Measurements from ENCODE around the gene TLE2. TPM values are rescaled to one million over a fixed set of nuclear protein-coding genes. Genes with fewer than 3 reads are reported as not detected.

The TLE2 gene
- total RNA-seq, 1 experiment from 2014 or later = 35.6 TPM

DNA sequence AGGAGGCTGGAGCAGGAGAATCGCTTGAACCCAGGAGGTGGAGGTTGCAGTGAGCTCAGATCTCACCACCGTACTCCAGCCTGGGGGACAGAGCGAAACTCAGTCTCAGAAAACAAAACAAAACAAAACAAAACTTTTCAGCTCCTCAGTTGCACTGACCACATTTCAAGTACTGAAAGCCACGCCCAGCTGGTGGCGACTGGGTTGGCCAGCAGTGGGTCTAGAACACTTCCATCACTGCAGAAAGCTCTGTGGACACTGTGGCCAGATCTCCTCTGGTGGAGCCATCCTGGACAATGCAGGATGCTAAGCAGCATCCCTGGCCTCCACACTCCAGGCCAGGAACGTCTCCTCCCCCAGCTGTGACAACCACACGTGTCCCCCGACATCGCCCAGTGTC lies 21.1 kb downstream of the TLE2 start:
- ATAC-seq (no peak), DNase-seq (ENCODE audit: low read depth, low spot score) (no peak)
- RAD21 ChIA-PET (ENCODE audit: low non-redundant PET in 1 of 2, low total read pairs in 2 of 2, uncharacterized antibody in 2 of 2, unreplicated experiment in 2 of 2) = no interaction called here
- Histone ChIP-seq H3K9me2 (ENCODE audit: insufficient read depth) (no peaks in the 10 kb centered on the region), H2AFZ (ENCODE audit: low read depth, low read length, poor library complexity, severe bottlenecking) (no peak overlapping the region), H3K9ac (ENCODE audit: low read length) (no peak overlapping the region), H3K36me3 (ENCODE audit: control insufficient read depth in 1 of 2, insufficient read depth in 2 of 2, low read length in 2 of 2) (no peaks in the 10 kb centered on the region), H3K4me2 (ENCODE audit: low read length) (no peak overlapping the region), H4K20me1 (ENCODE audit: insufficient read depth) (no peaks in the 10 kb centered on the region), H3K4me1 (ENCODE audit: control insufficient read depth in 1 of 2, insufficient read depth in 2 of 2, low read length in 2 of 2) (peaks cover 0 to 3% of the 10 kb centered on the region in 2 experiments; a peak in 1 of 4 replicates), H3K27ac (ENCODE audit: low read depth, low read length) (no peak overlapping the region), H3K9me3 (ENCODE audit: control insufficient read depth in 1 of 2, insufficient read depth in 1 of 2, low read depth in 1 of 2, low read length in 2 of 2) (no peaks in the 10 kb centered on the region), H3K4me3 (replicated peaks in 1 of 2; ENCODE audit: low read depth in 1 of 2, low read length in 2 of 2) (no peak overlapping the region), H3K27me3 (ENCODE audit: insufficient read depth, low read length) (no peaks in the 10 kb centered on the region), H3K79me2 (ENCODE audit: insufficient read depth, low read length) (no peaks in the 10 kb centered on the region)
- POLR2A ChIA-PET = no interaction called here
- CTCF ChIA-PET = interaction anchor here (0.6 kb wide), 1 partner anchor 123 kb away, joined by 3 read pairs; no protein-coding TSS in a partner anchor
- intact Hi-C loops (cut with micrococcal nuclease) = no loop called here
- BruUV-seq (replicated peaks) = no TSS peak
- no peak for TF ChIP-seq RAD21 (IDR thresholded peaks at IDR 0.05; ENCODE audit: low read depth)
- TF ChIP-seq YY1 (IDR thresholded peaks at IDR 0.05; ENCODE audit: extremely low read depth, insufficient replicate concordance, low read depth, low read length) = no peak
- TF ChIP-seq, protein P1, sequence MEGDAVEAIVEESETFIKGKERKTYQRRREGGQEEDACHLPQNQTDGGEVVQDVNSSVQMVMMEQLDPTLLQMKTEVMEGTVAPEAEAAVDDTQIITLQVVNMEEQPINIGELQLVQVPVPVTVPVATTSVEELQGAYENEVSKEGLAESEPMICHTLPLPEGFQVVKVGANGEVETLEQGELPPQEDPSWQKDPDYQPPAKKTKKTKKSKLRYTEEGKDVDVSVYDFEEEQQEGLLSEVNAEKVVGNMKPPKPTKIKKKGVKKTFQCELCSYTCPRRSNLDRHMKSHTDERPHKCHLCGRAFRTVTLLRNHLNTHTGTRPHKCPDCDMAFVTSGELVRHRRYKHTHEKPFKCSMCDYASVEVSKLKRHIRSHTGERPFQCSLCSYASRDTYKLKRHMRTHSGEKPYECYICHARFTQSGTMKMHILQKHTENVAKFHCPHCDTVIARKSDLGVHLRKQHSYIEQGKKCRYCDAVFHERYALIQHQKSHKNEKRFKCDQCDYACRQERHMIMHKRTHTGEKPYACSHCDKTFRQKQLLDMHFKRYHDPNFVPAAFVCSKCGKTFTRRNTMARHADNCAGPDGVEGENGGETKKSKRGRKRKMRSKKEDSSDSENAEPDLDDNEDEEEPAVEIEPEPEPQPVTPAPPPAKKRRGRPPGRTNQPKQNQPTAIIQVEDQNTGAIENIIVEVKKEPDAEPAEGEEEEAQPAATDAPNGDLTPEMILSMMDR (IDR thresholded peaks at IDR 0.05 in 2 of 3, conservative IDR thresholded peaks at IDR 0.05 in 1 of 3; ENCODE audit: borderline replicate concordance in 1 of 3, insufficient read depth in 1 of 3, low read depth in 2 of 3, low read length in 2 of 3) = no peak
- TF ChIP-seq EZH2 (IDR thresholded peaks at IDR 0.05) = no peak
- no peak for TF ChIP-seq POLR2AphosphoS5 (IDR thresholded peaks at IDR 0.05; ENCODE audit: low read depth, low read length)
- TF ChIP-seq EZH2phosphoT487 (IDR thresholded peaks at IDR 0.05; ENCODE audit: borderline replicate concordance) = no peak
- TF ChIP-seq, protein P2, sequence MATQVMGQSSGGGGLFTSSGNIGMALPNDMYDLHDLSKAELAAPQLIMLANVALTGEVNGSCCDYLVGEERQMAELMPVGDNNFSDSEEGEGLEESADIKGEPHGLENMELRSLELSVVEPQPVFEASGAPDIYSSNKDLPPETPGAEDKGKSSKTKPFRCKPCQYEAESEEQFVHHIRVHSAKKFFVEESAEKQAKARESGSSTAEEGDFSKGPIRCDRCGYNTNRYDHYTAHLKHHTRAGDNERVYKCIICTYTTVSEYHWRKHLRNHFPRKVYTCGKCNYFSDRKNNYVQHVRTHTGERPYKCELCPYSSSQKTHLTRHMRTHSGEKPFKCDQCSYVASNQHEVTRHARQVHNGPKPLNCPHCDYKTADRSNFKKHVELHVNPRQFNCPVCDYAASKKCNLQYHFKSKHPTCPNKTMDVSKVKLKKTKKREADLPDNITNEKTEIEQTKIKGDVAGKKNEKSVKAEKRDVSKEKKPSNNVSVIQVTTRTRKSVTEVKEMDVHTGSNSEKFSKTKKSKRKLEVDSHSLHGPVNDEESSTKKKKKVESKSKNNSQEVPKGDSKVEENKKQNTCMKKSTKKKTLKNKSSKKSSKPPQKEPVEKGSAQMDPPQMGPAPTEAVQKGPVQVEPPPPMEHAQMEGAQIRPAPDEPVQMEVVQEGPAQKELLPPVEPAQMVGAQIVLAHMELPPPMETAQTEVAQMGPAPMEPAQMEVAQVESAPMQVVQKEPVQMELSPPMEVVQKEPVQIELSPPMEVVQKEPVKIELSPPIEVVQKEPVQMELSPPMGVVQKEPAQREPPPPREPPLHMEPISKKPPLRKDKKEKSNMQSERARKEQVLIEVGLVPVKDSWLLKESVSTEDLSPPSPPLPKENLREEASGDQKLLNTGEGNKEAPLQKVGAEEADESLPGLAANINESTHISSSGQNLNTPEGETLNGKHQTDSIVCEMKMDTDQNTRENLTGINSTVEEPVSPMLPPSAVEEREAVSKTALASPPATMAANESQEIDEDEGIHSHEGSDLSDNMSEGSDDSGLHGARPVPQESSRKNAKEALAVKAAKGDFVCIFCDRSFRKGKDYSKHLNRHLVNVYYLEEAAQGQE (IDR thresholded peaks at IDR 0.05; ENCODE audit: low read depth) = no peak
- TF ChIP-seq ZFX (IDR thresholded peaks at IDR 0.05) = no peak
- no peak for TF ChIP-seq TCF7L2 (IDR thresholded peaks at IDR 0.05; ENCODE audit: borderline replicate concordance, extremely low read depth, insufficient read depth, insufficient read length)
- no peak for TF ChIP-seq ELF1 (IDR thresholded peaks at IDR 0.05; ENCODE audit: borderline replicate concordance, low read depth)
- no peak for TF ChIP-seq SIN3A (IDR thresholded peaks at IDR 0.05; ENCODE audit: low read depth)
- no peak for TF ChIP-seq CEBPB (IDR thresholded peaks at IDR 0.05; ENCODE audit: low read depth)
- no peak for TF ChIP-seq CBX3 (IDR thresholded peaks at IDR 0.05; ENCODE audit: low read depth)

All from HCT116 (cell line).